ENCODE measurements around the gene ESRP2.

The ESRP2 gene

GRCh38 chr16:68233835-68234187, 2.1 kb downstream of the ESRP2 start:
- CTCF ChIA-PET = interaction anchor here (1.3 kb wide), 1 partner anchor 93 kb away, joined by 3 read pairs; no protein-coding TSS in a partner anchor
- DNase-seq (ENCODE audit: extremely low spot score) = no peak
- POLR2A ChIA-PET = no interaction called here
- TF ChIP-seq CTCF (IDR thresholded peaks at IDR 0.05; ENCODE audit: control extremely low read depth, extremely low read depth, low read depth, missing control alignments) = no peak

DNA sequence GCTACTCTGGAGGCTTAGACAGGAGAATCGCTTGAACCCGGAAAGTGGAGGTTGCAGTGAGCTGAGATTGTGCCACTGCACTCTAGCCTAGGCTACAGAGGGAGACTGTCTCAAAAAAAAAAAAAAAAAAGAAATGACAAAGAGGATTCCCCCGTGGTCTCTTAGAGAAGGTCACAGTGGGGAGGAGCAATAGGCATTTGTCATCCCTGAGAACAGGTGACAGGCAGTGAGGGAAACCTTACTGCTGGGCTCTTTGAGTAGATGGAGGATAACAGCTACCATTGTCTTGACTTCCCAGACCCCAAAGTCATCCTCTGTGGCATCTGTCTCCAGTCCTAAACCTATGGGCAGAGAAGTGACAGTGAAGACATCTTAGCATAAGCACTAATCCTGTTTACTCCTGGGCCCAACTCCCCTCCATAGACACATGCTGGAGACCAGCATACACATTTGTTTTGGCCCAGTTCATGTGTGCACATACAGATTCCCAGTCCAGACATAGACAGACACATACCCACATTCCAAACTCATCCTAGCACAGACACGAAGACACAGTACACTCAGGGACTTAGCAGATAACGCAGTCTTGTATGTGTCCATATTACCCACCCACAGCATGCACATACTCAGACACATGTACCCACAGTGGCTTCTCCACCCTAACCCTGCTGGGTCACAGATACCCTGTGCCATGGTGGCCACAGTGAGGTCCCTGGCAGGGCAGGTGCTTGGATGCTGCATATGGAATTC, 2.7 kb downstream of the ESRP2 start:
- no peak for TF ChIP-seq CTCF (IDR thresholded peaks at IDR 0.05; ENCODE audit: control extremely low read depth, extremely low read depth, low read depth, missing control alignments)
- CTCF ChIA-PET = no interaction called here
- DNase-seq (ENCODE audit: extremely low spot score) = no peak
- POLR2A ChIA-PET = no interaction called here

DNA sequence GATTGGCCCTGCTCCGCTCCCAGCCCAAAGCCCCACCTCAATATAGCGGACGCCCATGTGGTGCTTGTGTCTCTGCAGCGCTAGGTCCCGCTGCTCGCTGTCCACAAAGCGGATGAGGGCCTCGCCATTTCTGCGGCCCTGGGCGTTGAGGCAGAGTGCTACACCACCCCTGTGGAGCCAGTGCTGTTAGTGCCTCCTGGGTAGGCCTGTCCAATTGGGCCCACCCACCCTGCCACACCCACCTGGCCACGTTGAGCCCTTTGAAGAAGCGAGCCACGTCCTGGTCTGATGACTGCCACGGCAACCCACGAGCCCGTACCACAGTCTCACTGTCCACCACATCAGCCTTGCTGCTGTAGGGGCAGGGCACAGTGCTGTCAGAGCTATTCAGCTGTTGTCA, 3.6 kb downstream of the ESRP2 start:
- ChIA-PET POLR2A (no interaction called here), CTCF (no interaction called here)
- DNase-seq (ENCODE audit: extremely low spot score) = no peak
- no peak for TF ChIP-seq CTCF (IDR thresholded peaks at IDR 0.05; ENCODE audit: control extremely low read depth, extremely low read depth, low read depth, missing control alignments)

DNA sequence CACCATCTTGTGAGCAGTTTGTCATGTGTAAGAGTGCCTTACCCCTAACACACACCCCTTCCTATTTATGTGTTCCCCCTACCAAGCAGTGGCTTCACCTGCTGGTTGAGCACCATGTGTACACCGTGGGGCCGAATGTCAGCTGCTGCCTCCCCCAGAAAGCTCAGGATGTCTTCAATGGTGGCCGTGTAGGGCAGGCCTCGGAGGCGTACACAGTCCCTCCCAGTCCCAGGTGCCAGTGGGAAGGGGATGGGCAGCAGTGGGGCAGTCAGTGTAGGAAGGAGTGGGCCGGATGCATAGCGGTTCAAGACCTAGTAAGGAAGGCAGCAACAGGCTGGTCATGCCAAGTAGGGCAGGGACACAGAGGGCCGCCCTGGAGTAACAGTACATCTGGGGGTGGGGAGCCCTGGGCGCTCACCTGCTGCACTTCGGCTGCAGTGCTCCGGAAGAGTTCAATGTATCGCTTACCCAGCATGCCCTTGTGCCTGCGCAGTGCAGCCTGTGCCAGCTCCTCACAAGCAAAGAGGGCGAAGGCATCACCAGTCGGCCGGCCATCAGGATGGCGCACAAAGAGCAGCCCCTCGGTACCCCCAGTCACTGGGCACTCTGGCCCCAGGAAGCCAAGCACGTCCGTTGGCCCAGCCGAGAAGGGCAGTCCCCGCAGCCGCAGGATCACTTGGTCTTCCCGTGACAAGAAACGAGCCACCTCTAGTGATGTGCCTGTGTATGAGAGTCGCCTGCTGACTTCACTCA, 4.4 kb downstream of the ESRP2 start:
- CTCF ChIA-PET = interaction anchor here (2.2 kb wide), 1 partner anchor 239 kb away, joined by 7 read pairs; no protein-coding TSS in a partner anchor
- POLR2A ChIA-PET = no interaction called here
- DNase-seq (ENCODE audit: extremely low spot score) = no peak
- TF ChIP-seq CTCF (IDR thresholded peaks at IDR 0.05; ENCODE audit: control extremely low read depth, extremely low read depth, low read depth, missing control alignments) = no peak

DNA sequence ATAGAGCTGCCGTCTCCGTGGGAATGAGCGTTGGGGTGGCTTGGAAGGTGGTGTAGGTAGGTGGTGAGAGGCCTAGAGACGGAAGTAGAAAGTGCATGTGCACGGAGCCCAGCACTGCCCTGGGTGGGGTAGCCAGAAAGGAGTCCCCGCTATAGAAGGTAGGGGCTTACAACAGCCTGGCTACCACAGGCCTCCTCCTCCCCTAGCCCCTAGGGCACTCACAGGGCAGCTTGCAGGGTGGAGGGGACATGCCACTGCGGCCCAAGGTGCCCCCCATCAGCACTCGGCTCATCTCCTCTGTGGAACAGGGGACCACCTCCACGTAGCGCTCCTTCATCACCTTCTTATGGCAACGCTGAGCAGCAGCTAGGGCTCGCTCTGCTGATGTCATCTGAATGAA, 5.0 kb downstream of the ESRP2 start:
- ChIA-PET CTCF (interaction anchor here (1.2 to 2.2 kb wide), 5 partner anchors 13 to 239 kb away, joined by 5 to 16 read pairs (median 7); partner anchors contain the start of gene PLA2G15), POLR2A (no interaction called here)
- TF ChIP-seq CTCF (IDR thresholded peaks at IDR 0.05; ENCODE audit: control extremely low read depth, extremely low read depth, low read depth, missing control alignments) = no peak
- no peak for DNase-seq (ENCODE audit: extremely low spot score)

GRCh38 chr16:68230176-68230571, 5.8 kb downstream of the ESRP2 start:
- no peak for DNase-seq (ENCODE audit: extremely low spot score)
- CTCF ChIA-PET = interaction anchor here (0.7 to 2.2 kb wide), 32 partner anchors 9 to 454 kb away, joined by 3 to 16 read pairs (median 4); partner anchors contain the start of genes EDC4, NRN1L, PLA2G15 and SLC7A6
- no peak for TF ChIP-seq CTCF (IDR thresholded peaks at IDR 0.05; ENCODE audit: control extremely low read depth, extremely low read depth, low read depth, missing control alignments)
- POLR2A ChIA-PET = interaction anchor here (0.6 kb wide), 1 partner anchor 190 kb away, joined by 6 read pairs; no protein-coding TSS in a partner anchor

Data from GM10248 (cell line).